IMR-90 (cell line): ENCODE results near the gene METRNL. TPM values are rescaled to one million over a fixed set of nuclear protein-coding genes. Genes with fewer than 3 reads are reported as not detected.

Experiments
- ATAC-seq: fragments of 200-7000 bp; cut with Tn5 transposase; 2 replicates; pipeline ENCODE4 v1.9.1; 2020; ENCODE audit warnings: low read depth, mild to moderate bottlenecking, moderate library complexity
- BruUV-seq: library from RNA; stranded (reverse); fragments of 400-500 nt; replicated peaks from 2 replicates; lab custom pipeline; 2021; lab: Mats Ljungman, UMichigan
- CTCF ChIA-PET: fragments of 300-600 bp; formaldehyde crosslinking; extraction: SDS; loops from one replicate; lab custom pipeline; 2021; ENCODE audit warnings: antibody characterized with exemption; lab: Yijun Ruan, JAX
- POLR2A ChIA-PET: fragments of 300-600 bp; sonication (Branson Sonifier 250); formaldehyde crosslinking; loops from one replicate; lab custom pipeline; 2022; ENCODE audit warnings: antibody characterized with exemption; ENCODE audit not compliant: unreplicated experiment; lab: Charles Lee
- DNase-seq: peaks from one replicate; pipeline ENCODE4 v3.0.0; 2013
- H2AFZ ChIP-seq: replicated peaks from 2 replicates; pipeline ENCODE3; 2013; ENCODE audit warnings: low read length, mild to moderate bottlenecking; ENCODE audit not compliant: poor library complexity
- H2AK5ac ChIP-seq: 2 replicates; pipeline ENCODE4 v1.6.1; 2013; ENCODE audit warnings: low read depth, low read length, inconsistent platforms
- H2AK9ac ChIP-seq: replicated peaks from 2 replicates; pipeline ENCODE3; 2013; ENCODE audit warnings: mild to moderate bottlenecking, low read depth, low read length, moderate library complexity; ENCODE audit not compliant: poor library complexity
- H2BK120ac ChIP-seq: 2 replicates; pipeline ENCODE4 v1.6.1; 2013; ENCODE audit warnings: low read depth, low read length, inconsistent platforms
- H2BK15ac ChIP-seq: 3 replicates; pipeline ENCODE4 v1.6.1; 2013; ENCODE audit warnings: low read depth, low read length, inconsistent platforms
- H2BK20ac ChIP-seq: 2 replicates; pipeline ENCODE4 v1.6.1; 2013; ENCODE audit warnings: low read depth, mild to moderate bottlenecking, inconsistent platforms, low read length, moderate library complexity
- H2BK5ac ChIP-seq: 2 replicates; pipeline ENCODE4 v1.6.1; 2013; ENCODE audit warnings: mild to moderate bottlenecking, low read depth, low read length, inconsistent platforms; ENCODE audit not compliant: poor library complexity, severe bottlenecking
- H3K14ac ChIP-seq: replicated peaks from 2 replicates; pipeline ENCODE4 v1.6.1; 2013; ENCODE audit warnings: low read depth, low read length, inconsistent platforms
- H3K18ac ChIP-seq: 2 replicates; pipeline ENCODE4 v1.6.1; 2013; ENCODE audit warnings: low read depth, low read length, control low read depth
- H3K23ac ChIP-seq: 2 replicates; pipeline ENCODE4 v1.6.1; 2013; ENCODE audit warnings: low read depth, low read length, inconsistent platforms
- H3K27ac ChIP-seq: 2 replicates; pipeline ENCODE4 v1.5.1; 2013; ENCODE audit warnings: mild to moderate bottlenecking, control low read depth, low read length; ENCODE audit not compliant: insufficient read depth
- H3K27me3 ChIP-seq: 2 replicates; pipeline ENCODE4 v1.6.1; 2013; ENCODE audit warnings: low read length; ENCODE audit not compliant: control insufficient read depth, insufficient read depth
- H3K36me3 ChIP-seq: 2 replicates; pipeline ENCODE4 v1.6.1; 2013; ENCODE audit warnings: low read length, mixed read lengths; ENCODE audit not compliant: control insufficient read depth, insufficient read depth
- H3K4ac ChIP-seq: 2 replicates; pipeline ENCODE4 v1.6.1; 2013; ENCODE audit warnings: low read depth, low read length, inconsistent platforms
- H3K4me1 ChIP-seq: 2 replicates; pipeline ENCODE4 v1.6.1; 2013; ENCODE audit warnings: low read length, mixed read lengths; ENCODE audit not compliant: control insufficient read depth, insufficient read depth
- H3K4me2 ChIP-seq: 2 replicates; pipeline ENCODE4 v1.6.1; 2013; ENCODE audit warnings: low read depth, mild to moderate bottlenecking, control low read depth, low read length, moderate library complexity
- H3K4me3 ChIP-seq: 2 replicates; pipeline ENCODE4 v1.5.1; 2013; ENCODE audit warnings: low read depth, mild to moderate bottlenecking, control low read depth, low read length, moderate library complexity; ENCODE audit not compliant: insufficient read depth
- H3K56ac ChIP-seq: 2 replicates; pipeline ENCODE4 v1.6.1; 2013; ENCODE audit warnings: low read length, inconsistent platforms; ENCODE audit not compliant: insufficient read depth; ENCODE audit errors: extremely low read depth
- H3K79me1 ChIP-seq, 2 experiments: 2 replicates each; pipeline ENCODE4 v1.6.1; 2013; ENCODE audit warnings: low read length in 2 of 2, inconsistent platforms in 1 of 2, low read depth in 1 of 2
- H3K9ac ChIP-seq: 2 replicates; pipeline ENCODE4 v1.6.1; 2013; ENCODE audit warnings: low read depth, low read length, control low read depth
- H3K9me1 ChIP-seq: 2 replicates; pipeline ENCODE4 v1.6.1; 2013; ENCODE audit warnings: low read length, inconsistent platforms; ENCODE audit not compliant: insufficient read depth
- H3K9me3 ChIP-seq: 2 replicates; pipeline ENCODE4 v1.6.1; 2013; ENCODE audit warnings: low read length; ENCODE audit not compliant: control insufficient read depth, insufficient read depth
- H4K20me1 ChIP-seq: 2 replicates; pipeline ENCODE4 v1.6.1; 2013; ENCODE audit warnings: low read length, inconsistent platforms; ENCODE audit not compliant: insufficient read depth
- H4K5ac ChIP-seq: 2 replicates; pipeline ENCODE4 v1.6.1; 2013; ENCODE audit warnings: mild to moderate bottlenecking, low read depth, low read length, control low read depth
- H4K8ac ChIP-seq, 2 experiments: 2 replicates each; pipeline ENCODE4 v1.6.1; 2013; ENCODE audit warnings: low read depth in 2 of 2, low read length in 2 of 2, control low read depth in 1 of 2, inconsistent platforms in 1 of 2
- H4K91ac ChIP-seq: 2 replicates; pipeline ENCODE4 v1.6.1; 2013; ENCODE audit warnings: low read depth, low read length, inconsistent platforms; ENCODE audit not compliant: insufficient read depth
- CHD1 ChIP-seq: IDR thresholded peaks from 2 replicates; pipeline ENCODE4 v1.6.1; 2012; ENCODE audit warnings: low read depth, low read length, improper control_type of control experiment
- ELK1 ChIP-seq: fragments of 150-350 bp; IDR thresholded peaks from 2 replicates; pipeline ENCODE4 v1.6.1; 2016; ENCODE audit warnings: low read depth, mild to moderate bottlenecking, low read length, moderate library complexity, borderline replicate concordance
- FOS ChIP-seq: fragments of 150-350 bp; IDR thresholded peaks from 2 replicates; pipeline ENCODE4 v1.6.1; 2016; ENCODE audit warnings: low read depth, low read length
- MAFK ChIP-seq: IDR thresholded peaks from 2 replicates; pipeline ENCODE4 v1.6.1; 2012; ENCODE audit warnings: low read depth, low read length, improper control_type of control experiment
- MAZ ChIP-seq: IDR thresholded peaks from 2 replicates; pipeline ENCODE4 v1.6.1; 2012; ENCODE audit warnings: low read depth, mild to moderate bottlenecking, low read length, improper control_type of control experiment, moderate library complexity, borderline replicate concordance
- MXI1 ChIP-seq: IDR thresholded peaks from 2 replicates; pipeline ENCODE4 v1.6.1; 2012; ENCODE audit warnings: low read depth, mild to moderate bottlenecking, low read length, moderate library complexity, borderline replicate concordance
- NFE2L2 ChIP-seq: fragments of 150-350 bp; IDR thresholded peaks from 2 replicates; pipeline ENCODE4 v1.6.1; 2016; ENCODE audit warnings: low read depth, mild to moderate bottlenecking, low read length
- RAD21 ChIP-seq: IDR thresholded peaks from 2 replicates; pipeline ENCODE4 v1.6.1; 2012; ENCODE audit warnings: low read length, improper control_type of control experiment
- USF2 ChIP-seq: fragments of 150-350 bp; IDR thresholded peaks from 2 replicates; pipeline ENCODE4 v1.6.1; 2017; ENCODE audit warnings: mild to moderate bottlenecking, antibody characterized with exemption, low read length, low read depth
- WGBS, 2 experiments: methylation state at CpG; one replicate each; pipeline versions ENCODE4 v1.1.5 to v1.1.7; 2013; ENCODE audit warnings: missing lambda C conversion rate in 2 of 2; ENCODE audit not compliant: insufficient read length in 1 of 2; ENCODE audit errors: extremely low coverage in 2 of 2; 5-methylcytosine and 5-hydroxymethylcytosine counted together
- dilution Hi-C: fragments of 300-500 bp; cut with HindIII; formaldehyde crosslinking; loops from one replicate; pipeline ENCODE4 v1.14.3; 2018; ENCODE audit warnings: low sequenced_read_pairs; ENCODE audit not compliant: unreplicated experiment
- in situ Hi-C: fragments of 300-500 bp; cut with MboI; formaldehyde crosslinking; loops from 3 replicates; pipeline ENCODE4 v1.14.3; 2019; ENCODE audit warnings: low sequenced_read_pairs, inconsistent platforms, mixed read lengths
- intact Hi-C: fragments of 100-400 bp; cut with micrococcal nuclease; formaldehyde crosslinking; loops from 2 replicates; pipeline ENCODE4 v1.10.0; 2022
- polyA plus RNA-seq, 3 experiments: library from polyadenylated mRNA; depleted of rRNA; stranded (reverse); fragments of >200 nt; gene quantifications; 2 replicates each; pipeline ENCODE4 v1.2.3, GENCODE V29; 2012; ENCODE audit warnings: low replicate concordance in 1 of 3
- total RNA-seq: library from RNA; depleted of rRNA; stranded (reverse); fragments of >200 nt; gene quantifications from 2 replicates; pipeline ENCODE4 v1.2.3, GENCODE V29; 2012

METRNL gene
- total and polyA plus RNA-seq, 2 of the 4 experiments (the other 2 are of a cell fraction) = 17.9 to 48.2 TPM

- H4K8ac ChIP-seq = no peak overlapping the region
- H3K4ac ChIP-seq = no peak overlapping the region
- dilution Hi-C loops = no loop called here
- H3K23ac ChIP-seq = no peak overlapping the region
- no peak overlapping the region for H3K14ac ChIP-seq
- H3K9ac ChIP-seq = no peak overlapping the region
- no peak overlapping the region for H3K4me2 ChIP-seq
- POLR2A ChIA-PET = no interaction called here
- no peak overlapping the region for H2BK5ac ChIP-seq
- H3K4me3 ChIP-seq = no peak overlapping the region
- H3K9me1 ChIP-seq = peaks cover 6% of the 10 kb centered on the region; the same call in 1 of the 2 replicates
- H2BK20ac ChIP-seq = no peak overlapping the region
- no TSS peak for BruUV-seq
- no peak overlapping the region for H4K5ac ChIP-seq
- no peak overlapping the region; the same call in 1 of the 2 replicates for H4K91ac ChIP-seq
- in situ Hi-C loops = no loop called here
- no peak overlapping the region for H2AK9ac ChIP-seq
- no peaks in the 10 kb centered on the region; the same call in 1 of the 2 replicates for H3K27me3 ChIP-seq
- no peak overlapping the region for H2BK15ac ChIP-seq
- H3K56ac ChIP-seq = no peak overlapping the region
- DNase-seq (no peak), ATAC-seq (no peak)
- H3K4me1 ChIP-seq = no peaks in the 10 kb centered on the region
- 89% methylated on average over 18 of the region's 28 CpGs; no CpG with 5 or more reads in 1 of the 2 experiments for WGBS, 2 experiments
- CTCF ChIA-PET = no interaction called here
- no peaks in the 10 kb centered on the region for H3K79me1 ChIP-seq
- no peaks in the 10 kb centered on the region for H4K20me1 ChIP-seq
- H3K18ac ChIP-seq = no peak overlapping the region
- H3K27ac ChIP-seq = no peak overlapping the region
- no peaks in the 10 kb centered on the region for H3K36me3 ChIP-seq
- no peaks in the 10 kb centered on the region for H3K9me3 ChIP-seq
- no peak overlapping the region for H2AFZ ChIP-seq
- no peak overlapping the region for H2BK120ac ChIP-seq
- intact Hi-C loops = no loop called here
- no peak for TF ChIP-seq FOS
- no peak for TF ChIP-seq NFE2L2
- no peak for TF ChIP-seq MAZ
- no peak for TF ChIP-seq USF2
- TF ChIP-seq MAFK = no peak
- no peak for TF ChIP-seq MXI1
- TF ChIP-seq ELK1 = no peak
- no peak for TF ChIP-seq CHD1
- TF ChIP-seq RAD21 = no peak
- no peak overlapping the region for H2AK5ac ChIP-seq
These were observed 6.6 kb upstream of the METRNL start for GRCh38 chr17:83072600-83073358.
